ENCODE results near the gene CELF5.
"Not testable (repeated sequence)": the region's sequence is repeated elsewhere in the genome, so short reads cannot be mapped to it uniquely, and the experiment has no call there.

The CELF5 gene

GRCh38 chr19:3296446-3296845, 72.0 kb downstream of the CELF5 start:
- no peak for DNase-seq

- no peak for DNase-seq
Measured at GRCh38 chr19:3298853-3299449, 74.5 kb downstream of the CELF5 start.

- DNase-seq = not testable (repeated sequence)
Measured at GRCh38 chr19:3300566-3300965, 76.1 kb downstream of the CELF5 start.

- no peak for DNase-seq
Measured at GRCh38 chr19:3302755-3303154, 78.3 kb downstream of the CELF5 start.

GRCh38 chr19:3304871-3305423, 80.5 kb downstream of the CELF5 start:
- DNase-seq = peak; percentile 68

- DNase-seq = no peak
Measured at GRCh38 chr19:3309724-3310123, 85.3 kb downstream of the CELF5 start.

GRCh38 chr19:3310280-3310679, 85.8 kb downstream of the CELF5 start:
- no peak for DNase-seq

GRCh38 chr19:3310711-3311110, 86.2 kb downstream of the CELF5 start:
- no peak for DNase-seq

- DNase-seq = no peak
Measured at GRCh38 chr19:3313199-3313575, 88.7 kb downstream of the CELF5 start.

GRCh38 chr19:3314962-3315675, 90.7 kb downstream of the CELF5 start:
- no peak for DNase-seq

GRCh38 chr19:3315676-3315973, 91.2 kb downstream of the CELF5 start:
- DNase-seq = no peak

GRCh38 chr19:3316132-3316648, 91.7 kb downstream of the CELF5 start:
- no peak for DNase-seq

- DNase-seq = no peak
Measured at GRCh38 chr19:3316659-3317207, 92.3 kb downstream of the CELF5 start.

- DNase-seq = no peak
Measured at GRCh38 chr19:3319643-3320353, 95.3 kb downstream of the CELF5 start.

- no peak for DNase-seq
Measured at GRCh38 chr19:3320354-3320670, 95.9 kb downstream of the CELF5 start.

- no peak for DNase-seq
Measured at GRCh38 chr19:3320853-3321252, 96.4 kb downstream of the CELF5 start.

GRCh38 chr19:3321696-3322095, 97.2 kb downstream of the CELF5 start:
- no peak for DNase-seq

GRCh38 chr19:3322199-3322978, 97.9 kb downstream of the CELF5 start:
- DNase-seq = no peak

GRCh38 chr19:3323026-3323425, 98.6 kb downstream of the CELF5 start:
- DNase-seq = no peak

GRCh38 chr19:3323658-3324057, 99.2 kb downstream of the CELF5 start:
- no peak for DNase-seq

- DNase-seq = no peak
Measured at GRCh38 chr19:3324405-3324856, 100.0 kb downstream of the CELF5 start.

GRCh38 chr19:3325451-3325850, 101.0 kb downstream of the CELF5 start:
- DNase-seq = no peak

GRCh38 chr19:3328743-3329142, 104.3 kb downstream of the CELF5 start:
- no peak for DNase-seq
